Endothelial cell of umbilical vein (primary cell): ENCODE results near the gene GNB1L.

ENCODE experiments used
- EZH2 ChIP-seq: IDR thresholded peaks from 2 replicates; pipeline ENCODE4 v1.6.1; 2012; ENCODE audit warnings: borderline replicate concordance, low read depth, mild to moderate bottlenecking, moderate library complexity, low read length, inconsistent platforms; ENCODE audit not compliant: severe bottlenecking
- TF ChIP-seq, protein P1 (sequence below), 2 donors: IDR thresholded peaks; 1 replicate in 1 of 2; 2 replicates in 1 of 2; pipeline ENCODE4 v1.5.1; 2011; ENCODE audit warnings: low read length in 2 of 2, mild to moderate bottlenecking in 2 of 2, moderate library complexity in 2 of 2, control low read depth in 1 of 2, inconsistent platforms in 1 of 2, low read depth in 1 of 2; ENCODE audit not compliant: insufficient read depth in 1 of 2; ENCODE audit errors: extremely low read depth in 1 of 2

GRCh38 chr22:19798003-19798665 is 56.5 kb downstream of the GNB1L start:
- TF ChIP-seq, protein P1, sequence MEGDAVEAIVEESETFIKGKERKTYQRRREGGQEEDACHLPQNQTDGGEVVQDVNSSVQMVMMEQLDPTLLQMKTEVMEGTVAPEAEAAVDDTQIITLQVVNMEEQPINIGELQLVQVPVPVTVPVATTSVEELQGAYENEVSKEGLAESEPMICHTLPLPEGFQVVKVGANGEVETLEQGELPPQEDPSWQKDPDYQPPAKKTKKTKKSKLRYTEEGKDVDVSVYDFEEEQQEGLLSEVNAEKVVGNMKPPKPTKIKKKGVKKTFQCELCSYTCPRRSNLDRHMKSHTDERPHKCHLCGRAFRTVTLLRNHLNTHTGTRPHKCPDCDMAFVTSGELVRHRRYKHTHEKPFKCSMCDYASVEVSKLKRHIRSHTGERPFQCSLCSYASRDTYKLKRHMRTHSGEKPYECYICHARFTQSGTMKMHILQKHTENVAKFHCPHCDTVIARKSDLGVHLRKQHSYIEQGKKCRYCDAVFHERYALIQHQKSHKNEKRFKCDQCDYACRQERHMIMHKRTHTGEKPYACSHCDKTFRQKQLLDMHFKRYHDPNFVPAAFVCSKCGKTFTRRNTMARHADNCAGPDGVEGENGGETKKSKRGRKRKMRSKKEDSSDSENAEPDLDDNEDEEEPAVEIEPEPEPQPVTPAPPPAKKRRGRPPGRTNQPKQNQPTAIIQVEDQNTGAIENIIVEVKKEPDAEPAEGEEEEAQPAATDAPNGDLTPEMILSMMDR (IDR thresholded peaks at IDR 0.05; ENCODE audit: extremely low read depth in 1 of 2, insufficient read depth in 1 of 2, low read depth in 1 of 2, low read length in 2 of 2): no peak
- TF ChIP-seq EZH2: no peak
